GDM1 (cell line): Measurements from ENCODE around the gene ZNF638.

ENCODE experiments used
- DNase-seq: peaks from one replicate; lab custom pipeline; 2025; lab: John Stamatoyannopoulos, UW

ZNF638 gene

GRCh38 chr2:71472019-71472418 lies 140.4 kb downstream of the ZNF638 start:
- DNase-seq: no peak

- DNase-seq: no peak
Observed at GRCh38 chr2:71473346-71474031, 141.9 kb downstream of the ZNF638 start.

- no peak for DNase-seq
Observed at GRCh38 chr2:71474116-71474743, 142.6 kb downstream of the ZNF638 start.

GRCh38 chr2:71474744-71475397 lies 143.3 kb downstream of the ZNF638 start:
- DNase-seq: no peak

- no peak for DNase-seq
Observed at GRCh38 chr2:71476495-71476894, 144.9 kb downstream of the ZNF638 start.

- no peak for DNase-seq
Observed at GRCh38 chr2:71477231-71477691, 145.7 kb downstream of the ZNF638 start.

GRCh38 chr2:71478806-71479205 lies 147.2 kb downstream of the ZNF638 start:
- DNase-seq: no peak

GRCh38 chr2:71479261-71479660 lies 147.7 kb downstream of the ZNF638 start:
- no peak for DNase-seq

- DNase-seq: no peak
Observed at GRCh38 chr2:71481111-71481510, 149.5 kb downstream of the ZNF638 start.

GRCh38 chr2:71482055-71482454 lies 150.5 kb downstream of the ZNF638 start:
- DNase-seq: no peak

- DNase-seq: no peak
Observed at GRCh38 chr2:71483246-71483645, 151.7 kb downstream of the ZNF638 start.

- no peak for DNase-seq
Observed at GRCh38 chr2:71484354-71484753, 152.8 kb downstream of the ZNF638 start.
